GM12878 (cell line): ENCODE measurements around the gene GSE1. TPM values are rescaled to one million over a fixed set of nuclear protein-coding genes. Genes with fewer than 3 reads are reported as not detected.

Experiments used
- ATF7 ChIP-seq: fragments of 450-650 bp; IDR thresholded peaks from 2 replicates; pipeline ENCODE4 v1.6.1; 2016; ENCODE audit warnings: low read depth, mild to moderate bottlenecking
- CREM ChIP-seq: IDR thresholded peaks from 2 replicates; pipeline ENCODE4 v1.6.1; 2014; ENCODE audit warnings: antibody characterized with exemption, low read depth
- E2F4 ChIP-seq: IDR thresholded peaks from 2 replicates; pipeline ENCODE4 v1.6.1; 2012; ENCODE audit warnings: low read depth, low read length, improper control_type of control experiment
- EGR1 ChIP-seq, 2 experiments: IDR thresholded peaks; 1 replicate in 1 of 2; 2 replicates in 1 of 2; pipeline ENCODE4 v1.6.1; 2011 to 2012; ENCODE audit warnings: low read depth in 2 of 2, low read length in 2 of 2, borderline replicate concordance in 1 of 2, mild to moderate bottlenecking in 1 of 2, moderate library complexity in 1 of 2
- IKZF2 ChIP-seq, 2 experiments: fragments of 450-650 bp; IDR thresholded peaks; 2 replicates each; pipeline ENCODE4 v1.6.1; 2017; ENCODE audit warnings: mild to moderate bottlenecking in 2 of 2, moderate library complexity in 2 of 2
- IRF3 ChIP-seq: fragments of 450-650 bp; IDR thresholded peaks from 2 replicates; pipeline ENCODE4 v1.6.1; 2014; ENCODE audit warnings: mild to moderate bottlenecking
- JUND ChIP-seq: IDR thresholded peaks from 2 replicates; pipeline ENCODE4 v1.6.1; 2012; ENCODE audit warnings: low read depth, mild to moderate bottlenecking, low read length, improper control_type of control experiment, moderate library complexity
- MEF2B ChIP-seq: fragments of 450-650 bp; IDR thresholded peaks from 2 replicates; pipeline ENCODE4 v1.6.1; 2018; ENCODE audit warnings: mild to moderate bottlenecking, moderate library complexity; ENCODE audit not compliant: partially characterized antibody, poor library complexity, severe bottlenecking
- MTA3 ChIP-seq: IDR thresholded peaks from 2 replicates; pipeline ENCODE4 v1.6.1; 2012; ENCODE audit warnings: low read length, inconsistent platforms, borderline replicate concordance
- NBN ChIP-seq: fragments of 450-650 bp; IDR thresholded peaks from 2 replicates; pipeline ENCODE4 v1.6.1; 2016
- NFYB ChIP-seq: IDR thresholded peaks from 2 replicates; pipeline ENCODE4 v1.6.1; 2011; ENCODE audit warnings: low read depth, mild to moderate bottlenecking, low read length, improper control_type of control experiment, moderate library complexity; ENCODE audit not compliant: insufficient read depth
- NKRF ChIP-seq: fragments of 450-650 bp; conservative IDR thresholded peaks from 2 replicates; pipeline ENCODE4 v1.6.1; 2017; ENCODE audit warnings: mild to moderate bottlenecking, moderate library complexity
- PBX3 ChIP-seq: IDR thresholded peaks from 2 replicates; pipeline ENCODE4 v1.6.1; 2011; ENCODE audit warnings: mild to moderate bottlenecking, low read depth, low read length, moderate library complexity; ENCODE audit not compliant: insufficient replicate concordance
- RUNX3 ChIP-seq: IDR thresholded peaks from 2 replicates; pipeline ENCODE4 v1.6.1; 2012; ENCODE audit warnings: low read length, inconsistent platforms
- SREBF1 ChIP-seq: IDR thresholded peaks from 2 replicates; pipeline ENCODE4 v1.6.1; 2012; ENCODE audit warnings: mild to moderate bottlenecking, low read length
- TARDBP ChIP-seq: IDR thresholded peaks from 2 replicates; pipeline ENCODE4 v1.6.1; 2016; ENCODE audit warnings: borderline replicate concordance
- USF1 ChIP-seq: IDR thresholded peaks from 2 replicates; pipeline ENCODE4 v1.6.1; 2011; ENCODE audit warnings: borderline replicate concordance, low read depth, mild to moderate bottlenecking, moderate library complexity, mixed read lengths, low read length; ENCODE audit not compliant: insufficient read depth; ENCODE audit errors: extremely low read length
- WRNIP1 ChIP-seq: IDR thresholded peaks from 2 replicates; pipeline ENCODE4 v1.6.1; 2011; ENCODE audit warnings: low read depth, low read length, improper control_type of control experiment, borderline replicate concordance
- YBX1 ChIP-seq: fragments of 450-650 bp; IDR thresholded peaks from 2 replicates; pipeline ENCODE4 v1.6.1; 2016; ENCODE audit warnings: antibody characterized with exemption
- ZBED1 ChIP-seq: IDR thresholded peaks from 2 replicates; pipeline ENCODE4 v1.6.1; 2016; ENCODE audit warnings: borderline replicate concordance
- ZBTB33 ChIP-seq: fragments of 450-650 bp; IDR thresholded peaks from 2 replicates; pipeline ENCODE4 v1.6.1; 2017; ENCODE audit warnings: mild to moderate bottlenecking
- ZNF207 ChIP-seq: fragments of 450-650 bp; IDR thresholded peaks from 2 replicates; pipeline ENCODE4 v1.6.1; 2014; ENCODE audit warnings: antibody characterized with exemption, mild to moderate bottlenecking, borderline replicate concordance
- polyA plus RNA-seq, 11 experiments: library from polyadenylated mRNA; depleted of rRNA in 4 of 11; unstranded in 6 of 11; stranded (reverse) in 5 of 11; fragments of >200 nt; fragmentation: Nextera tagmentation in 4 of 11; fragmentation: Illumina TruSeq in 1 of 11; extraction: Ambion mirVana in 4 of 11; extraction: Trizol in 1 of 11; gene quantifications; 1 replicate in 1 of 11; 2 replicates in 10 of 11; pipeline versions ENCODE4 v1.2.1 to v1.2.3, GENCODE V29; 2011 to 2016; ENCODE audit warnings: inconsistent platforms in 2 of 11, missing spikeins in 2 of 11, low read depth in 1 of 11
- total RNA-seq, 4 experiments: library from RNA; depleted of rRNA in 3 of 4; stranded (reverse); fragments of >200 nt in 3 of 4; fragmentation: Illumina TruSeq in 1 of 4; extraction: Trizol in 1 of 4; gene quantifications; 2 replicates each; pipeline versions ENCODE4 v1.2.1 to v1.2.3, GENCODE V29; 2013 to 2021

The GSE1 gene
- total and polyA plus RNA-seq, 10 of the 15 experiments (the other 5 are each of a cell fraction or from before 2014, with no cell fraction given): 4.6 to 58.7 (median 18.2) TPM

- no peak for TF ChIP-seq ZBTB33
- peak; percentile 82 for TF ChIP-seq USF1
- peak; percentile 81 for TF ChIP-seq NBN
- TF ChIP-seq CREM: no peak
- no peak for TF ChIP-seq ZNF207
- TF ChIP-seq SREBF1: no peak
- 0 out of 2 replicates have a peak, but pooled peaks have one; percentile 6 for TF ChIP-seq ZBED1
- TF ChIP-seq TARDBP: no peak
- no peak for TF ChIP-seq E2F4
- no peak for TF ChIP-seq IRF3
- no peak for TF ChIP-seq YBX1
- TF ChIP-seq ATF7: no peak
- TF ChIP-seq RUNX3: peak; percentile 79
- TF ChIP-seq PBX3: no peak
- 0 out of 3 replicates have a peak, but pooled peaks of 1 of the 2 experiments have one; percentile 25 for TF ChIP-seq EGR1 (IDR thresholded peaks at IDR 0.05; ENCODE audit: borderline replicate concordance in 1 of 2, low read depth in 2 of 2, low read length in 2 of 2)
- no peak for TF ChIP-seq NFYB
- no peak for TF ChIP-seq JUND
- TF ChIP-seq MTA3: 0 out of 2 replicates have a peak, but pooled peaks have one; percentile 21
- no peak for TF ChIP-seq MEF2B
- TF ChIP-seq NKRF: peak; percentile 54; the same call in 1 of the 2 replicates
- peak; percentile 67 to 72; a peak in 3 of 4 replicates for TF ChIP-seq IKZF2 (IDR thresholded peaks at IDR 0.05)
- no peak for TF ChIP-seq WRNIP1
These were observed 42.2 kb upstream of the GSE1 start (continued) for GRCh38 chr16:85570735-85571562.
